Astrocyte (in vitro differentiated cells and primary cell): ENCODE measurements around the gene MCL1. TPM values are rescaled to one million over a fixed set of nuclear protein-coding genes. Genes with fewer than 3 reads are reported as not detected.
A peak's percentile ranks its signal among the peaks of the same experiment; 100 is the strongest.

Experiments used
- DNase-seq: peaks from one replicate; pipeline ENCODE4 v3.0.0-alpha.2; 2010; ENCODE audit warnings: low read depth
- FAIRE-seq: peaks from 2 replicates; lab custom pipeline; 2011; peaks lifted over from hg19 to GRCh38; lab: Jason Lieb, UNC
- H2AFZ ChIP-seq: 2 replicates; pipeline ENCODE4 v1.6.0; 2012; ENCODE audit warnings: low read depth, low read length, inconsistent platforms
- H3K27ac ChIP-seq: 2 replicates; pipeline ENCODE4 v1.5.1; 2011; ENCODE audit warnings: low read depth, low read length, inconsistent platforms
- H3K27me3 ChIP-seq: 2 replicates; pipeline ENCODE4 v1.6.0; 2011; ENCODE audit warnings: low read length, inconsistent platforms; ENCODE audit not compliant: insufficient read depth
- H3K36me3 ChIP-seq: 2 replicates; pipeline ENCODE4 v1.5.1; 2011; ENCODE audit warnings: low read length, inconsistent platforms; ENCODE audit not compliant: insufficient read depth
- H3K4me1 ChIP-seq: 2 replicates; pipeline ENCODE4 v1.5.1; 2011; ENCODE audit warnings: low read length, inconsistent platforms; ENCODE audit not compliant: insufficient read depth
- H3K4me2 ChIP-seq: 2 replicates; pipeline ENCODE4 v1.6.0; 2012; ENCODE audit warnings: low read length, inconsistent platforms
- H3K4me3 ChIP-seq: 2 replicates; pipeline ENCODE4 v1.5.1; 2011; ENCODE audit warnings: low read depth, mild to moderate bottlenecking, low read length, inconsistent platforms; ENCODE audit not compliant: insufficient read depth
- H3K79me2 ChIP-seq: 2 replicates; pipeline ENCODE4 v1.6.0; 2012; ENCODE audit warnings: mild to moderate bottlenecking, low read length, inconsistent platforms; ENCODE audit not compliant: insufficient read depth
- H3K9ac ChIP-seq: 2 replicates; pipeline ENCODE4 v1.6.0; 2012; ENCODE audit warnings: mild to moderate bottlenecking, low read length, inconsistent platforms
- H3K9me3 ChIP-seq: 2 replicates; pipeline ENCODE4 v1.5.1; 2012; ENCODE audit warnings: low read depth, mild to moderate bottlenecking, low read length, inconsistent platforms; ENCODE audit not compliant: insufficient read depth
- H4K20me1 ChIP-seq: 2 replicates; pipeline ENCODE4 v1.6.0; 2012; ENCODE audit warnings: low read length, inconsistent platforms; ENCODE audit not compliant: insufficient read depth
- H3K27ac Mint-ChIP-seq: one replicate; pipeline ENCODE4 v1.8.0; 2021; ENCODE audit warnings: mild to moderate bottlenecking, mixed read lengths; ENCODE audit not compliant: unreplicated experiment
- H3K27me3 Mint-ChIP-seq: one replicate; pipeline ENCODE4 v1.8.0; 2021; ENCODE audit warnings: low read depth, mixed read lengths; ENCODE audit not compliant: unreplicated experiment
- H3K36me3 Mint-ChIP-seq: one replicate; pipeline ENCODE4 v1.8.0; 2021; ENCODE audit warnings: low read depth, mixed read lengths; ENCODE audit not compliant: unreplicated experiment
- H3K4me1 Mint-ChIP-seq: one replicate; pipeline ENCODE4 v1.8.0; 2021; ENCODE audit warnings: low read depth, mixed read lengths; ENCODE audit not compliant: unreplicated experiment
- H3K4me3 Mint-ChIP-seq: one replicate; pipeline ENCODE4 v1.8.0; 2021; ENCODE audit warnings: mild to moderate bottlenecking, moderate library complexity, mixed read lengths; ENCODE audit not compliant: unreplicated experiment
- H3K9me3 Mint-ChIP-seq: one replicate; pipeline ENCODE4 v1.8.0; 2021; ENCODE audit warnings: mild to moderate bottlenecking, mixed read lengths; ENCODE audit not compliant: unreplicated experiment
- EZH2 ChIP-seq: IDR thresholded peaks from 2 replicates; pipeline ENCODE4 v1.6.1; 2012; ENCODE audit warnings: mild to moderate bottlenecking, low read length, inconsistent platforms; ENCODE audit not compliant: insufficient read depth
- total RNA-seq: library from RNA; stranded (reverse); gene quantifications from 2 replicates; pipeline ENCODE4 v1.2.1, GENCODE V29; 2021
- TF ChIP-seq, protein P1 (sequence below): IDR thresholded peaks from 2 replicates; pipeline ENCODE4 v1.5.1; 2011; ENCODE audit warnings: low read depth, mild to moderate bottlenecking, inconsistent platforms, low read length, moderate library complexity; ENCODE audit not compliant: insufficient read depth

The MCL1 gene
- total RNA-seq, 1 donor from 2014 or later, result 210 TPM

DNA sequence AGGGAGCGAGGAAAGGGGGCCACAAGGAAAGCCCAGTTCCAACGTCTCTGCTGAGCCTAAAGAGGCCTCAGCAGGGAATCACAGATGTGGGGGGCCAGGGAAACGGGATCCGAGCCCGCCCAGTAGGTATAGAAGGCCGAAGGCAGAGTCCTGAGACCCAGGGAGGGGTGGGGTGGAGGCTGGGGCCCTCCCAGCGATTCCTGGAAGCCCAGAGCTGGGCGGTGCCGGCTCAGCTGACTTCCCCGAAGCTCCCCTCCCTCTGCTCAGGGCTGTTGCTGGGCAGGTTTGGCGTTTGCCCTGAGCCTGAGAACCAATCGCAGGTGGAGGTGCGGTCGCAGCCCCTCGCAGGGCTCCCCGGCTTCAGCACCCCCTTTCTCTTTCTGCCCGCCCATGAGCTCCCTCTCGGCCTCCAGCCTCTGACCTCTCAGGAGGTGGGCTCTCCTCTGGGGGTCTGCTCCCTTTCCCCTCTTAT lies 17.4 kb downstream of the MCL1 start:
- Histone ChIP-seq H3K79me2 (peaks cover 57% of the 10 kb centered on the region), H3K4me2 (peak overlapping the region; percentile 96), H3K4me3 (peak overlapping the region; percentile 63), H3K9ac (peak overlapping the region; percentile 99), H2AFZ (no peak overlapping the region), H3K27me3 (no peaks in the 10 kb centered on the region), H3K9me3 (no peaks in the 10 kb centered on the region), H3K36me3 (no peaks in the 10 kb centered on the region), H3K4me1 (peaks cover 43% of the 10 kb centered on the region), H4K20me1 (peaks cover 21% of the 10 kb centered on the region), H3K27ac (peak overlapping the region; percentile 100)
- Mint-ChIP-seq H3K9me3 (no peaks in the 10 kb centered on the region), H3K4me3 (peak overlapping the region; percentile 81), H3K4me1 (peaks cover 44% of the 10 kb centered on the region), H3K36me3 (peaks cover 2% of the 10 kb centered on the region), H3K27ac (peak overlapping the region; percentile 100), H3K27me3 (no peaks in the 10 kb centered on the region)
- TF ChIP-seq, protein P1, sequence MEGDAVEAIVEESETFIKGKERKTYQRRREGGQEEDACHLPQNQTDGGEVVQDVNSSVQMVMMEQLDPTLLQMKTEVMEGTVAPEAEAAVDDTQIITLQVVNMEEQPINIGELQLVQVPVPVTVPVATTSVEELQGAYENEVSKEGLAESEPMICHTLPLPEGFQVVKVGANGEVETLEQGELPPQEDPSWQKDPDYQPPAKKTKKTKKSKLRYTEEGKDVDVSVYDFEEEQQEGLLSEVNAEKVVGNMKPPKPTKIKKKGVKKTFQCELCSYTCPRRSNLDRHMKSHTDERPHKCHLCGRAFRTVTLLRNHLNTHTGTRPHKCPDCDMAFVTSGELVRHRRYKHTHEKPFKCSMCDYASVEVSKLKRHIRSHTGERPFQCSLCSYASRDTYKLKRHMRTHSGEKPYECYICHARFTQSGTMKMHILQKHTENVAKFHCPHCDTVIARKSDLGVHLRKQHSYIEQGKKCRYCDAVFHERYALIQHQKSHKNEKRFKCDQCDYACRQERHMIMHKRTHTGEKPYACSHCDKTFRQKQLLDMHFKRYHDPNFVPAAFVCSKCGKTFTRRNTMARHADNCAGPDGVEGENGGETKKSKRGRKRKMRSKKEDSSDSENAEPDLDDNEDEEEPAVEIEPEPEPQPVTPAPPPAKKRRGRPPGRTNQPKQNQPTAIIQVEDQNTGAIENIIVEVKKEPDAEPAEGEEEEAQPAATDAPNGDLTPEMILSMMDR, result no peak
- no peak for FAIRE-seq
- peak; percentile 89 for DNase-seq

GRCh38 chr1:150561254-150561973 lies 18.0 kb downstream of the MCL1 start:
- H2AFZ ChIP-seq, result peak overlapping the region; percentile 61
- H3K9me3 Mint-ChIP-seq, result no peaks in the 10 kb centered on the region
- DNase-seq (peak; percentile 98), FAIRE-seq (peak; percentile 50)
- peak overlapping the region; percentile 99 for H3K9ac ChIP-seq
- H3K4me3 ChIP-seq, result peak overlapping the region; percentile 63
- peak overlapping the region; percentile 100 for H3K27ac Mint-ChIP-seq
- H4K20me1 ChIP-seq, result peaks cover 18% of the 10 kb centered on the region
- no peaks in the 10 kb centered on the region for H3K36me3 ChIP-seq
- H3K4me2 ChIP-seq, result peak overlapping the region; percentile 96
- peaks cover 2% of the 10 kb centered on the region for H3K36me3 Mint-ChIP-seq
- H3K79me2 ChIP-seq, result peaks cover 52% of the 10 kb centered on the region
- peaks cover 42% of the 10 kb centered on the region for H3K4me1 ChIP-seq
- H3K9me3 ChIP-seq, result no peaks in the 10 kb centered on the region
- H3K27me3 Mint-ChIP-seq, result no peaks in the 10 kb centered on the region
- no peaks in the 10 kb centered on the region for H3K27me3 ChIP-seq
- peak overlapping the region; percentile 81 for H3K4me3 Mint-ChIP-seq
- H3K4me1 Mint-ChIP-seq, result peaks cover 41% of the 10 kb centered on the region
- TF ChIP-seq EZH2, result no peak
- TF ChIP-seq, protein P1, result no peak
- peak overlapping the region; percentile 100 for H3K27ac ChIP-seq
